ENCODE data around the gene MED13. TPM values are rescaled to one million over a fixed set of nuclear protein-coding genes. Genes with fewer than 3 reads are reported as not detected.

MED13 gene, protein sequence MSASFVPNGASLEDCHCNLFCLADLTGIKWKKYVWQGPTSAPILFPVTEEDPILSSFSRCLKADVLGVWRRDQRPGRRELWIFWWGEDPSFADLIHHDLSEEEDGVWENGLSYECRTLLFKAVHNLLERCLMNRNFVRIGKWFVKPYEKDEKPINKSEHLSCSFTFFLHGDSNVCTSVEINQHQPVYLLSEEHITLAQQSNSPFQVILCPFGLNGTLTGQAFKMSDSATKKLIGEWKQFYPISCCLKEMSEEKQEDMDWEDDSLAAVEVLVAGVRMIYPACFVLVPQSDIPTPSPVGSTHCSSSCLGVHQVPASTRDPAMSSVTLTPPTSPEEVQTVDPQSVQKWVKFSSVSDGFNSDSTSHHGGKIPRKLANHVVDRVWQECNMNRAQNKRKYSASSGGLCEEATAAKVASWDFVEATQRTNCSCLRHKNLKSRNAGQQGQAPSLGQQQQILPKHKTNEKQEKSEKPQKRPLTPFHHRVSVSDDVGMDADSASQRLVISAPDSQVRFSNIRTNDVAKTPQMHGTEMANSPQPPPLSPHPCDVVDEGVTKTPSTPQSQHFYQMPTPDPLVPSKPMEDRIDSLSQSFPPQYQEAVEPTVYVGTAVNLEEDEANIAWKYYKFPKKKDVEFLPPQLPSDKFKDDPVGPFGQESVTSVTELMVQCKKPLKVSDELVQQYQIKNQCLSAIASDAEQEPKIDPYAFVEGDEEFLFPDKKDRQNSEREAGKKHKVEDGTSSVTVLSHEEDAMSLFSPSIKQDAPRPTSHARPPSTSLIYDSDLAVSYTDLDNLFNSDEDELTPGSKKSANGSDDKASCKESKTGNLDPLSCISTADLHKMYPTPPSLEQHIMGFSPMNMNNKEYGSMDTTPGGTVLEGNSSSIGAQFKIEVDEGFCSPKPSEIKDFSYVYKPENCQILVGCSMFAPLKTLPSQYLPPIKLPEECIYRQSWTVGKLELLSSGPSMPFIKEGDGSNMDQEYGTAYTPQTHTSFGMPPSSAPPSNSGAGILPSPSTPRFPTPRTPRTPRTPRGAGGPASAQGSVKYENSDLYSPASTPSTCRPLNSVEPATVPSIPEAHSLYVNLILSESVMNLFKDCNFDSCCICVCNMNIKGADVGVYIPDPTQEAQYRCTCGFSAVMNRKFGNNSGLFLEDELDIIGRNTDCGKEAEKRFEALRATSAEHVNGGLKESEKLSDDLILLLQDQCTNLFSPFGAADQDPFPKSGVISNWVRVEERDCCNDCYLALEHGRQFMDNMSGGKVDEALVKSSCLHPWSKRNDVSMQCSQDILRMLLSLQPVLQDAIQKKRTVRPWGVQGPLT (N-terminal part only)
- 264 and 586 TPM in 2 replicates for total RNA-seq (2011; cell fraction: chromatin; rRNA removed; ENCODE audit: low replicate concordance)
- total RNA-seq (2011; cell fraction: nucleolus; rRNA removed) = 98.4 and 126 TPM in 2 replicates
- 186 and 199 TPM in 2 replicates for total RNA-seq (2011; cell fraction: nucleoplasm; rRNA removed)
- total RNA-seq (2014; rRNA removed) = 25.1 and 26.9 TPM in 2 replicates
- 48.4 and 55.0 TPM in 2 replicates for total RNA-seq (2014; rRNA removed; fragmentation: Illumina TruSeq; extraction: Trizol)
- total RNA-seq (2015; rRNA removed; fragmentation: Illumina TruSeq; extraction: Trizol) = 42.5 and 45.4 TPM in 2 replicates
- total RNA-seq (2021) = 42.6 and 46.3 TPM in 2 replicates
- 36.5 and 36.7 TPM in 2 replicates for polyA plus RNA-seq (2011; rRNA removed)
- polyA plus RNA-seq (2011; cell fraction: cytosol; rRNA removed) = 9.9 and 16.5 TPM in 2 replicates
- 45.0 and 51.7 TPM in 2 replicates for polyA plus RNA-seq (2011; cell fraction: nucleus; rRNA removed)
- 10.9 and 13.8 TPM in 2 replicates for polyA plus RNA-seq (2012)
- polyA plus RNA-seq (2014; fragmentation: Illumina TruSeq; extraction: Trizol) = 26.5 and 28.2 TPM in 2 replicates
- 1 to 10 TPM; 5.4 to 6.1 TPM for polyA plus RNA-seq (2014; fragmentation: Nextera tagmentation; extraction: Ambion mirVana)
- 11.0 and 13.5 TPM in 2 replicates for polyA plus RNA-seq (2014; rRNA removed)
- 235 and 248 TPM in 2 replicates for polyA minus RNA-seq (2011; rRNA and poly(A)+ RNA removed)
- polyA minus RNA-seq (2011; cell fraction: cytosol; rRNA and poly(A)+ RNA removed) = 64.0 and 69.1 TPM in 2 replicates
- polyA minus RNA-seq (2011; cell fraction: nucleus; rRNA and poly(A)+ RNA removed) = 46.3 and 105 TPM in 2 replicates
- percentile 87 among the genes with signal in this experiment for Bru-seq, nascent RNA
- BruChase-seq, experiment 1, labeled RNA remaining after a 2-hour chase = percentile 94 among the genes with signal in this experiment
- percentile 95 among the genes with signal in this experiment for BruChase-seq, experiment 2, labeled RNA remaining after a 6-hour chase
- long read RNA-seq, experiment 1, partial matches to known transcripts = 16 of 35 reads
- long read RNA-seq, experiment 1, other reads (novel, unspliced or antisense) = 19 of 35 reads
- long read RNA-seq, experiment 2, full-length matches to known transcripts = 1 of 21 reads
- long read RNA-seq, experiment 2, partial matches to known transcripts = 1 of 21 reads
- long read RNA-seq, experiment 2, other reads (novel, unspliced or antisense) = 19 of 21 reads
- long read RNA-seq, experiment 3, partial matches to known transcripts = 2 of 3 reads
- long read RNA-seq, experiment 3, other reads (novel, unspliced or antisense) = 1 of 3 reads

DNA sequence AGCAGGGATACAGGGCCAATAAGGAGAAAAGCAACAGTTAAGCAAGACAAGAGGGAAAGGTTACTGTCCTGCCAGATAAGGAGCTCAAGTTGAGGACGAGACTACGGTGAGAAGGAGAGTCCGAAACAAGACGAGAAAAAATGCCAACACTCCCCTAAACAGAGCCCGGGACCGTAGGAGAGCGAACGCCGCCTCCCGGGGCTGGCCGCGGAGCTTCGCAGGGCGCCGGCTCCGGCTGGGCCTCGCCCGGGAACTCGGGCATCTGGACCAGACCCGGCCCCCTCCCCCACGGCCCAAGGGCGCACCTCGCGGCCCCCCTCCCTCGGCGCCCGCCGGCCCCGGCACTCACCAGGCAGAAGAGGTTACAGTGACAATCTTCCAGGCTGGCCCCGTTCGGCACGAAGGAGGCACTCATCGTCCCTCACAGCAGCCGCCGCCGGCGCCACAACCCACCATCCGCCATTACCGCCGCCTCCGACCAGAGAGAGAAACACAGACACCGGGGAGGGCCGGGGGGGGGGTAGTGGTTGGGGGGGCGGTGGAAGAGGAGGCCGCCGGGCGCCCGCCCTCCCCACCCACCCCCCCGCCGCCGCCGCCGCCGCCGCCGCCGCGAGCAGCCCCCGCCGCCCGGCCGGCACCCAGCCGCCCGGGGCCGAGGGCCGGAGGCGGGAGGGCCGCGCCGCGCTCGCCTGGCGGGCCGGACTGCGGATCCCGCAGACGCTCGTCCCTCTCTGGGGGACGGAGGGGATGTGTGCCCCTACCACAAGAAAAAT, at the start of gene MED13:
Gene MED13 (minus strand): TSS at position 488 of the 773 bp plus-strand sequence. CDS start 73 bp downstream, at position 415.
- peaks cover 37% of the 10 kb centered on the region for H3K36me3 ChIP-seq (ENCODE audit: control insufficient read depth, insufficient read depth, low read length)
- no peaks in the 10 kb centered on the region for H3K9me3 ChIP-seq (replicated peaks; ENCODE audit: control insufficient read depth, insufficient read depth, low read depth, low read length)
- DNase-seq (ENCODE audit: extremely low read depth in 1 of 4, low spot score in 3 of 4) = peak; percentile 63 to 74 (median 72)
- peak within 1 kb of the TSS; percentile 97 to 100 for H3K9ac ChIP-seq (ENCODE audit: insufficient read depth in 1 of 2, low read depth in 2 of 2, low read length in 2 of 2)
- in situ Hi-C loops (cut with MboI) (no loop called here), intact Hi-C loops (cut with micrococcal nuclease) (loop anchor here (5.0 kb wide), 1 partner anchor 42 kb away; no protein-coding TSS in a partner anchor)
- H4K20me1 ChIP-seq (replicated peaks; ENCODE audit: control insufficient read depth, insufficient read depth, low read length) = peaks cover 27% of the 10 kb centered on the region
- no peaks in the 10 kb centered on the region for H3K27me3 ChIP-seq (ENCODE audit: control insufficient read depth in 2 of 2, insufficient read depth in 2 of 2, low read length in 2 of 2)
- BruUV-seq (replicated peaks) = no TSS peak
- POLR2A ChIA-PET = interaction anchor here (0.6 to 2.9 kb wide), 11 partner anchors 9 to 1416 kb away, joined by 3 to 25 read pairs (median 4); no protein-coding TSS in a partner anchor
- 0% methylated on average over 24 of the region's 79 CpGs for WGBS (ENCODE audit: insufficient coverage, low coverage, missing lambda C conversion rate)
- H3K9me1 ChIP-seq (ENCODE audit: control insufficient read depth, insufficient read depth, low read length) = no peaks in the 10 kb centered on the region
- CTCF ChIA-PET (ENCODE audit: low intra/inter-chr PET ratio) = no interaction called here
- H2AFZ ChIP-seq (ENCODE audit: low read depth, low read length) = peak within 1 kb of the TSS; percentile 95
- peak within 1 kb of the TSS; percentile 98 for H3K4me2 ChIP-seq (ENCODE audit: insufficient read depth, low read length)
- peaks cover 57% of the 10 kb centered on the region for H3K79me2 ChIP-seq (ENCODE audit: control insufficient read depth, insufficient read depth, low read length)
- H3K4me3 ChIP-seq = peak within 1 kb of the TSS; percentile 86
- no peak for FAIRE-seq
- peak; percentile 68 for ATAC-seq
- peak within 1 kb of the TSS; percentile 99 for H3K27ac ChIP-seq (ENCODE audit: extremely low read depth, low read depth, low read length)
- peaks cover 4 to 10% of the 10 kb centered on the region in 2 experiments; a peak in 3 of 5 replicates for H3K4me1 ChIP-seq (replicated peaks in 1 of 2; ENCODE audit: control insufficient read depth in 2 of 2, insufficient read depth in 2 of 2, low read length in 2 of 2)
- TF ChIP-seq, protein P1, sequence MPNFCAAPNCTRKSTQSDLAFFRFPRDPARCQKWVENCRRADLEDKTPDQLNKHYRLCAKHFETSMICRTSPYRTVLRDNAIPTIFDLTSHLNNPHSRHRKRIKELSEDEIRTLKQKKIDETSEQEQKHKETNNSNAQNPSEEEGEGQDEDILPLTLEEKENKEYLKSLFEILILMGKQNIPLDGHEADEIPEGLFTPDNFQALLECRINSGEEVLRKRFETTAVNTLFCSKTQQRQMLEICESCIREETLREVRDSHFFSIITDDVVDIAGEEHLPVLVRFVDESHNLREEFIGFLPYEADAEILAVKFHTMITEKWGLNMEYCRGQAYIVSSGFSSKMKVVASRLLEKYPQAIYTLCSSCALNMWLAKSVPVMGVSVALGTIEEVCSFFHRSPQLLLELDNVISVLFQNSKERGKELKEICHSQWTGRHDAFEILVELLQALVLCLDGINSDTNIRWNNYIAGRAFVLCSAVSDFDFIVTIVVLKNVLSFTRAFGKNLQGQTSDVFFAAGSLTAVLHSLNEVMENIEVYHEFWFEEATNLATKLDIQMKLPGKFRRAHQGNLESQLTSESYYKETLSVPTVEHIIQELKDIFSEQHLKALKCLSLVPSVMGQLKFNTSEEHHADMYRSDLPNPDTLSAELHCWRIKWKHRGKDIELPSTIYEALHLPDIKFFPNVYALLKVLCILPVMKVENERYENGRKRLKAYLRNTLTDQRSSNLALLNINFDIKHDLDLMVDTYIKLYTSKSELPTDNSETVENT (CRISPR knock-in tag; IDR thresholded peaks at IDR 0.05) = no peak
- TF ChIP-seq IFI16 (CRISPR knock-in tag; IDR thresholded peaks at IDR 0.05) (no peak), TBL1XR1 (IDR thresholded peaks at IDR 0.05; ENCODE audit: low read length in 2 of 2) (no peak), ETV6 (IDR thresholded peaks at IDR 0.05; ENCODE audit: borderline replicate concordance in 1 of 2, low read depth in 2 of 2, low read length in 1 of 2) (no peak), ETV6 (CRISPR knock-in tag; IDR thresholded peaks at IDR 0.05; ENCODE audit: borderline replicate concordance) (no peak), TAF9B (IDR thresholded peaks at IDR 0.05; ENCODE audit: partially characterized antibody) (no peak)
